IMR-90 (cell line): ENCODE measurements around the gene FBXL19.

Experiments used
- CEBPB ChIP-seq: IDR thresholded peaks from 2 replicates; pipeline ENCODE4 v1.6.1; 2012; ENCODE audit warnings: low read depth, low read length, improper control_type of control experiment
- POLR2A ChIP-seq: IDR thresholded peaks from 2 replicates; pipeline ENCODE4 v1.6.1; 2012; ENCODE audit warnings: mild to moderate bottlenecking, low read depth, low read length
- TF ChIP-seq, protein P1 (sequence below): conservative IDR thresholded peaks from 2 replicates; pipeline ENCODE4 v1.5.1; 2012; ENCODE audit warnings: mild to moderate bottlenecking, low read depth, low read length, improper control_type of control experiment

DNA sequence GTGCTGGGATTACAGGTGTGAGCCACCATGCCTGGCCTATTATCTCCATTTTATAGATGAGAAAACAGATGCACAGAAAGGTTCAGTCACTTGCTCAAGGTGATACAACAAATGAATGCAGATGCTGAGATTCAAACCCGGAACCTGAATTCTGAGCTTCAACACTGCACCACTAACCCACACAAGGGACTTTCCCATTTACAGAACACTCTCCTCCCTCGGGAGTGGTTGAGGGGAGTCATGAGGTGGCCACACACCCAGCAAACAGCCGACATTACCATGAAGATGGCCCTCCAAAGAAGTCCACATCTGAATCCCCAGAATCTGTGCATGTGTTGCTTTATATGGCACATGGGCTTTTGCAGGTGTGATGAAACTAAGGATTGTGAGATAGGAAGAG is 38.6 kb upstream of the FBXL19 start:
- TF ChIP-seq, protein P1, sequence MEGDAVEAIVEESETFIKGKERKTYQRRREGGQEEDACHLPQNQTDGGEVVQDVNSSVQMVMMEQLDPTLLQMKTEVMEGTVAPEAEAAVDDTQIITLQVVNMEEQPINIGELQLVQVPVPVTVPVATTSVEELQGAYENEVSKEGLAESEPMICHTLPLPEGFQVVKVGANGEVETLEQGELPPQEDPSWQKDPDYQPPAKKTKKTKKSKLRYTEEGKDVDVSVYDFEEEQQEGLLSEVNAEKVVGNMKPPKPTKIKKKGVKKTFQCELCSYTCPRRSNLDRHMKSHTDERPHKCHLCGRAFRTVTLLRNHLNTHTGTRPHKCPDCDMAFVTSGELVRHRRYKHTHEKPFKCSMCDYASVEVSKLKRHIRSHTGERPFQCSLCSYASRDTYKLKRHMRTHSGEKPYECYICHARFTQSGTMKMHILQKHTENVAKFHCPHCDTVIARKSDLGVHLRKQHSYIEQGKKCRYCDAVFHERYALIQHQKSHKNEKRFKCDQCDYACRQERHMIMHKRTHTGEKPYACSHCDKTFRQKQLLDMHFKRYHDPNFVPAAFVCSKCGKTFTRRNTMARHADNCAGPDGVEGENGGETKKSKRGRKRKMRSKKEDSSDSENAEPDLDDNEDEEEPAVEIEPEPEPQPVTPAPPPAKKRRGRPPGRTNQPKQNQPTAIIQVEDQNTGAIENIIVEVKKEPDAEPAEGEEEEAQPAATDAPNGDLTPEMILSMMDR = no peak
- no peak for TF ChIP-seq POLR2A
- no peak for TF ChIP-seq CEBPB
